Measurements from ENCODE around the gene AKAP11. TPM values are rescaled to one million over a fixed set of nuclear protein-coding genes. Genes with fewer than 3 reads are reported as not detected.

The AKAP11 gene
- total RNA-seq, 3 donors from 2014 or later: 32.0 to 39.5 (median 38.0) TPM

DNA sequence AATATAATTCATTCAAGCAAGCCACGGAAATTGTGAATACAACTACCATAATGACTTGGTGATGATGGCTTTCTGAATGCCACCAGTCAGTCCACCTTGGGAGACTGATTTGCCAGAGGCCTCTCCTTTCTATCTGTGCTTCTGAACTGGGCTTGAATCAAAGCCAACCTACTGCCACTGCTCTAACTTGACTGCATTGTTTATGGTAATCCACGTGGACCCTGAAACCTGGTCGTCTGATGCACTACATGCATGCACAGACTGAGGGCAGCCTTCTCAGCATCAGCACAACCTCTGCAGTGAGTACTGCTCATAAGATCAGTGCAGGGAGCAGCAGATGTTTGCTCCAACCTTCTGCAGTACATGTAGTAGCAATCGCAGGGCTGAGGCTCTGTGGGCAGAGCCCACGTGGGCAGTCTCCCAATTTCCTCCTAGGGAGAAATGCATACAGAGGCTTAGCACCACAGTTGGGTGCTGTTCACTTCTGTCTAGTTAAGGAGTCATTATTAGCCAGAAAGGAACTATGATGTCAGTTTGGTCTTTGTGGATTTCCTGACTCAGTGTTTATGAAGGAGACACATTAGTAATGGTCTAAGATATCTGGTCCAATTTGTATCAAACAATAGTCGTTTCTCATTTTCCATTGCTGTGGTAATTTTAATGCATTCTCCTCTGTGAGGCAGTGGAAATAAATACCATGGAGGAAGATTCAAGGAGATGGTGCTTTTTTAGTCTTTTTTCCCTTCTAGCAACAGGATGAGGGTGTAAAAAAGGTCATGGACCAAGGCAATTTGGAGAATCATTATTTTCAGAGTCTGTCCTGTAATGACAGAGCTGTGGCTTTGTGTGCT lies 82.5 kb downstream of the AKAP11 start:
- Histone ChIP-seq H3K9me3 (no peaks in the 10 kb centered on the region), H3K27me3 (no peaks in the 10 kb centered on the region), H3K27ac (no peak overlapping the region), H3K36me3 (no peaks in the 10 kb centered on the region), H3K4me3 (no peak overlapping the region), H3K4me1 (no peaks in the 10 kb centered on the region)
- intact Hi-C loops (cut with DNase I; ENCODE audit: low total_unique reads): no loop called here
- TF ChIP-seq POLR2A (IDR thresholded peaks at IDR 0.05) (no peak), POLR2AphosphoS5 (IDR thresholded peaks at IDR 0.05) (no peak)
- TF ChIP-seq, protein P1, sequence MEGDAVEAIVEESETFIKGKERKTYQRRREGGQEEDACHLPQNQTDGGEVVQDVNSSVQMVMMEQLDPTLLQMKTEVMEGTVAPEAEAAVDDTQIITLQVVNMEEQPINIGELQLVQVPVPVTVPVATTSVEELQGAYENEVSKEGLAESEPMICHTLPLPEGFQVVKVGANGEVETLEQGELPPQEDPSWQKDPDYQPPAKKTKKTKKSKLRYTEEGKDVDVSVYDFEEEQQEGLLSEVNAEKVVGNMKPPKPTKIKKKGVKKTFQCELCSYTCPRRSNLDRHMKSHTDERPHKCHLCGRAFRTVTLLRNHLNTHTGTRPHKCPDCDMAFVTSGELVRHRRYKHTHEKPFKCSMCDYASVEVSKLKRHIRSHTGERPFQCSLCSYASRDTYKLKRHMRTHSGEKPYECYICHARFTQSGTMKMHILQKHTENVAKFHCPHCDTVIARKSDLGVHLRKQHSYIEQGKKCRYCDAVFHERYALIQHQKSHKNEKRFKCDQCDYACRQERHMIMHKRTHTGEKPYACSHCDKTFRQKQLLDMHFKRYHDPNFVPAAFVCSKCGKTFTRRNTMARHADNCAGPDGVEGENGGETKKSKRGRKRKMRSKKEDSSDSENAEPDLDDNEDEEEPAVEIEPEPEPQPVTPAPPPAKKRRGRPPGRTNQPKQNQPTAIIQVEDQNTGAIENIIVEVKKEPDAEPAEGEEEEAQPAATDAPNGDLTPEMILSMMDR (IDR thresholded peaks at IDR 0.05): no peak
- no peak for DNase-seq (ENCODE audit: low spot score in 2 of 2)

DNA sequence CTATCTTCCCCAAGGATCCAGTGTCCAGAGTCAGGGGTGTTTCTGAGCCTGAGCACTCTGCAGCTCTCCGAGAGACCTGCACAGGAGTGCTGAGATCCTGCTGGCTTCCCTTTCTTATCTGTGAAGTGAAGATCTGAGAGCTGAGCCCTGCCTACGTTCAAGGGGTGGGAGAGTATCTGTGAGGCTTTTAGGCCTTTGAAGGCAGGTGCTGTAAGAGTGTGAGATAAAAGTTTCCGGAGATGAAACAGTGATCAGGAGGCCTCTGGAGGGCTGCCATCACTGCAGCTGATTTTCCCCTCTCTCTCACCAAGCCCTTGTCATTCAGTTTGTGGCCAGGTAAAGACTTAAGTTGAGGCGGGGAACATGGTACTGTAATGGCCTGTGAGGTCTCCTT lies 83.1 kb downstream of the AKAP11 start:
- no peak overlapping the region for H3K27ac ChIP-seq
- H3K4me3 ChIP-seq: no peak overlapping the region
- no peak for TF ChIP-seq POLR2A (IDR thresholded peaks at IDR 0.05)
- no peak for TF ChIP-seq POLR2AphosphoS5 (IDR thresholded peaks at IDR 0.05)
- TF ChIP-seq, protein P1 (IDR thresholded peaks at IDR 0.05): no peak
- intact Hi-C loops (cut with DNase I; ENCODE audit: low total_unique reads): no loop called here
- no peak for DNase-seq (ENCODE audit: low spot score in 2 of 2)
- no peaks in the 10 kb centered on the region for H3K36me3 ChIP-seq
- H3K27me3 ChIP-seq: no peaks in the 10 kb centered on the region
- H3K9me3 ChIP-seq: no peaks in the 10 kb centered on the region
- H3K4me1 ChIP-seq: no peaks in the 10 kb centered on the region

DNA sequence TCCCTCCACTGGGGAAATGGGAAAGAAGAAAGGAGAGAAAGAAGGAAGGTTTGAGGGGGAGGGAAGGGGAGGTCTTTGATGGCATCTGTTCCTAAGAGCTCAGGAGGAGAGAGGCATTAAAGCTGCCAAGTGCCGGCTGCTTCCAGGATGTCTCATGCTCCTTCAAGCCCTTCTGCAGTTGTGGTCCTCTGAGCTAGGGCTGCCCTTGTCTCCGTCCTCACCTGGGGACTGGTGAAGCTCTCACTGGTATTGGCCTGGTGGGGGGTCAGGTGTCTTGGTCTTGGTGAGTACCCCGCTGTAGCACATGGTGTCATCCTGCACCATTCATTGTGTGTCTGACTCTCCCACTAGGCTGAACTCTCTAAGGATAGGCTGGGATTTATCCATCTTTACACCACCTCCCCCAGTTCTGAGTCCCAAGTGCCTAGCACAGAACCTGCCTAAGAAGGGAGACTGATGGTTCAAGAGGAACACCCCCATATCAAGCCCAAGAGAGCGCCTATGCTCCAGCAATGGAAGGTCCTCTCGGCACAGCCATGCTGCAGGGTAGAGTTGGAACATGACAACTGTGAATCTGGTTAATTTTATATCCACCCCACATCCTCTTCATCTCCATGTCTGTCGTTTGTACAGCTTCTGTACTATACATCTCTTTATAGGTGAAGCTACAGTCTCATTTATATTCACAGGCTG lies 83.7 kb downstream of the AKAP11 start:
- H3K27ac ChIP-seq: no peak overlapping the region
- no peaks in the 10 kb centered on the region for H3K9me3 ChIP-seq
- no peak for DNase-seq (ENCODE audit: low spot score in 2 of 2)
- no peaks in the 10 kb centered on the region for H3K36me3 ChIP-seq
- H3K27me3 ChIP-seq: no peaks in the 10 kb centered on the region
- intact Hi-C loops (cut with DNase I; ENCODE audit: low total_unique reads): no loop called here
- no peak for TF ChIP-seq POLR2AphosphoS5 (IDR thresholded peaks at IDR 0.05)
- TF ChIP-seq, protein P1 (IDR thresholded peaks at IDR 0.05): no peak
- no peak for TF ChIP-seq POLR2A (IDR thresholded peaks at IDR 0.05)
- no peaks in the 10 kb centered on the region for H3K4me1 ChIP-seq
- H3K4me3 ChIP-seq: no peak overlapping the region

DNA sequence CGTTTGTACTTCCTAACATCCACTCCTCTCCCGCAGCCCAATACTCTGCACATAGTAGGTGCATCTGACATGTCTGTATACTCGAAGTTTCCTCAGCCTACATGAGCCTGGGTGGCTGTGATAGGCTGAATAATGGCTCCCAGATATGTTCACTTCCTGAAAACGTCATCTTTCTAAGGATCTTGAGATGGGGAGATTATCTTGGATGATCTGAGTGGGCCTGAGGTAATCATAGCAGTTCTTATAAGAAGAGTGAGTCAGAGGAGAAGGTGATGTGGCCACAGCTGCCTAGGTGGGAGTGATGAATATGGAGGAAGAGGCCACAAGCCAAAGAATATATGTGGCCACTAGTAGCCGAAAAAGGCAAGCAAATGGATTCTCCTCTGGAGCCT lies 84.2 kb downstream of the AKAP11 start:
- no peak overlapping the region for H3K27ac ChIP-seq
- H3K27me3 ChIP-seq: no peaks in the 10 kb centered on the region
- DNase-seq (ENCODE audit: low spot score in 2 of 2): no peak
- no peak for TF ChIP-seq POLR2A (IDR thresholded peaks at IDR 0.05)
- no peak for TF ChIP-seq POLR2AphosphoS5 (IDR thresholded peaks at IDR 0.05)
- TF ChIP-seq, protein P1 (IDR thresholded peaks at IDR 0.05): no peak
- intact Hi-C loops (cut with DNase I; ENCODE audit: low total_unique reads): no loop called here
- H3K36me3 ChIP-seq: no peaks in the 10 kb centered on the region
- H3K9me3 ChIP-seq: no peaks in the 10 kb centered on the region
- H3K4me3 ChIP-seq: no peak overlapping the region
- H3K4me1 ChIP-seq: no peaks in the 10 kb centered on the region

DNA sequence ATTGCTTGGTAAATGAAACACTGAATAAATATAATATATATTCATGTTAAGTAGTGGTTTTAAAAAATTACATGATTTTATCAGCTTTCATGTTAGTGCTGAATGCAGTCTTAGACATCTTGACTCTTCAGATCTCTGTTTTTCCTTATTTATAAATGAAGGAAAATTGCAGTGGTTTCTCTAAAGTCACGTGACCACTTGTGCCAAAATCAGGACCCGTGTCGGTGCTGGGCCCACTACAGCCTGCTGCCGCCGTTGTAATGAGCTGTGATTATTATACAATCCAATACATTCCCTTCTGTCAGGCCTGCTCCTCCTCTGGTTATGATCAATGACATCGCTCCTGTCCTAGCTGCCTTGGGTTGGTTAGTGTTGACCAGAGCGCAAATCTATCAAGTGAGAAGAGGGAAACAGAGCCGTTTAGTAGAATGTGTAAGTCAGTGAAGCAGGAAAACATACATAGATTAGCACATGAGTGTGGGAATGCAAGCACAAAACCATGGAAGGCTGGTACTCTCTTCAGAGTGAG lies 88.2 kb downstream of the AKAP11 start:
- Histone ChIP-seq H3K27ac (no peak overlapping the region), H3K4me3 (no peak overlapping the region), H3K27me3 (no peaks in the 10 kb centered on the region), H3K9me3 (no peaks in the 10 kb centered on the region), H3K4me1 (no peaks in the 10 kb centered on the region), H3K36me3 (no peaks in the 10 kb centered on the region)
- DNase-seq (ENCODE audit: low spot score in 2 of 2): no peak
- TF ChIP-seq POLR2AphosphoS5 (IDR thresholded peaks at IDR 0.05) (no peak), POLR2A (IDR thresholded peaks at IDR 0.05) (no peak)
- TF ChIP-seq, protein P1 (IDR thresholded peaks at IDR 0.05): no peak
- intact Hi-C loops (cut with DNase I; ENCODE audit: low total_unique reads): no loop called here

All from breast epithelium (tissue), 4 donors.